GM12891 (cell line): Measurements from ENCODE around the gene IL11RA.

Experiments
- POLR2A ChIP-seq: IDR thresholded peaks from 2 replicates; pipeline ENCODE4 v1.6.1; 2011; ENCODE audit warnings: low read depth, low read length, control low read depth
- POLR2AphosphoS5 ChIP-seq: IDR thresholded peaks from 2 replicates; pipeline ENCODE4 v1.6.1; 2011; ENCODE audit warnings: low read depth, low read length, control low read depth

DNA sequence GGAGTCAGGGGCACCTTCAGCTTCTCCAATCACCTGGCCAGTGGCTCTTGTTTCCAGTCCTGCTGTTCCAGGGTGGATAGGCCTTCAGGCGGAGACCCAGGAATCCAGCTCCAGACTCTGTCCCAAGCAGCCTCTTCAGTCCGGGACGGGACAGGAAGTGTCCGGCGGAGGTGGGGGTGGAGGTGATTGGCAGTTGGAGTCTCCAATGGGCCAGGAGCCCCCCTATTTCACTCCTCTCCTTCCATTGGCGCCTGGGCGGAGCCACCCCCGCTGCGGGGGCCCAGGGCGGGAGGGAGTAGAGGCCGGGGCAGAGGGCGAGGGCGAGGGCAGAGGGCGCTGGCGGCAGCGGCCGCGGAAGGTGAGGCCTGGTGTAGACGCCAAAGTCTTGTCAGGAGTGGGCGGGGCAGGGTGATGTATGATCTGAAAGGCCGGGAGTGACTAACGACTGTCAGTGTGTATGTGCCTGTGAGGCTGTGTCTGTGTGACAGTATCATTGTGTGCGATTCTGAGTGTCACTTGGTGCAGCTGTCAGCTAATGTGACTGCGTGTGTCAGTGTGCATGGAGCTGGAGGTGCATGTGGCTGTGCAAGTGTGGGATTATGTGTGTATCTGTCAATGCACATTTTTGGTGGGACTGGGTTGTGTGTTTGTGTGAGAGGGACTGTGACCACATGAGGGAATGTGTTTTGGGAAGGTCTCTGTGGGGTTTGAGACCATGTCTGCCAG lies at the start of gene IL11RA:
- no peak for TF ChIP-seq POLR2AphosphoS5
- TF ChIP-seq POLR2A, result no peak
